Measurements from ENCODE around the gene ERCC1.

Gene ERCC1

GRCh38 chr19:45407091-45407375, 16.7 kb downstream of the ERCC1 start:
- peak overlapping the region; percentile 99; the same call in 1 of the 2 replicates for H3K27ac ChIP-seq
- TF ChIP-seq CTCF (conservative IDR thresholded peaks at IDR 0.05): no peak

- no peak for TF ChIP-seq CTCF (conservative IDR thresholded peaks at IDR 0.05)
- H3K27ac ChIP-seq: peak within 1 kb of the TSS; percentile 99
These were observed 17.3 kb downstream of the ERCC1 start, which contains the start of gene POLR1G for GRCh38 chr19:45406226-45407090. Gene POLR1G (plus strand): TSS chr19:45406644. CDS start chr19:45406697, 53 bp downstream.

- H3K27ac ChIP-seq: peak overlapping the region; percentile 99
- TF ChIP-seq CTCF (conservative IDR thresholded peaks at IDR 0.05): no peak
These were observed 18.1 kb downstream of the ERCC1 start for GRCh38 chr19:45405435-45406225.

- no peak for TF ChIP-seq CTCF (conservative IDR thresholded peaks at IDR 0.05)
- peak within 1 kb of the TSS; percentile 99 for H3K27ac ChIP-seq
These were observed 18.9 kb downstream of the ERCC1 start, which contains the start of gene PPP1R13L for GRCh38 chr19:45404557-45405434. Gene PPP1R13L (minus strand): TSS chr19:45405069. CDS start chr19:45398318, 6,751 bp downstream.

GRCh38 chr19:45403781-45404556, 19.7 kb downstream of the ERCC1 start:
- peak overlapping the region; percentile 99 for H3K27ac ChIP-seq
- peak; percentile 76 for TF ChIP-seq CTCF (conservative IDR thresholded peaks at IDR 0.05)

GRCh38 chr19:45403272-45403671, 20.4 kb downstream of the ERCC1 start:
- no peak for TF ChIP-seq CTCF (conservative IDR thresholded peaks at IDR 0.05)
- no peak overlapping the region for H3K27ac ChIP-seq
